ENCODE data around the gene RCAN2. TPM values are rescaled to one million over a fixed set of nuclear protein-coding genes. Genes with fewer than 3 reads are reported as not detected.

Gene RCAN2
- total RNA-seq, 2 donors from 2014 or later, result 3.6 to 7.0 TPM

DNA sequence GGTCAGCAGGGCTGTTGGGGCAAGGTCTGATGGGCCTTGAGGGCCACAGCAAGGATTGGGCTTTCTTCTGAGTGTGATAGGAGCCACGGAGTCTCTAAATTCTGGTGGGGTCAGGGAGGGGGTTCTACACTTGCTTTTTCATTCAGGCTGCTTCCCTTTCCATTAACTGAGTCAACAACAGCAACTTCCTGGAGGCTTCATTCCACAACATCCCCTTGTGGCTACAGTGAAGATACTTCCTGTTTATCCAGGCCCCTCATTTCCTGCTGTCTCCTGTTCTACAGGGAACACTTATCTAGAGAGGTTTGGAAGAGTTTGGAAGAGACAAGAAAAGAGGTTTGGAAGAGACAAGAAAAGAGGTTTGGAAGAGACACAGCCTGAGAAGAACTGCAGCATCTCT is 175.7 kb downstream of the RCAN2 start:
- Histone ChIP-seq H3K9me3 (no peaks in the 10 kb centered on the region), H3K36me3 (no peaks in the 10 kb centered on the region), H3K27me3 (no peaks in the 10 kb centered on the region), H3K27ac (no peak overlapping the region), H3K4me1 (no peaks in the 10 kb centered on the region), H3K4me3 (no peak overlapping the region), H3K9ac (ENCODE audit: low read depth in 2 of 2, low read length in 2 of 2) (no peak overlapping the region)
- intact Hi-C loops (cut with DNase I), result no loop called here
- TF ChIP-seq, protein P1, sequence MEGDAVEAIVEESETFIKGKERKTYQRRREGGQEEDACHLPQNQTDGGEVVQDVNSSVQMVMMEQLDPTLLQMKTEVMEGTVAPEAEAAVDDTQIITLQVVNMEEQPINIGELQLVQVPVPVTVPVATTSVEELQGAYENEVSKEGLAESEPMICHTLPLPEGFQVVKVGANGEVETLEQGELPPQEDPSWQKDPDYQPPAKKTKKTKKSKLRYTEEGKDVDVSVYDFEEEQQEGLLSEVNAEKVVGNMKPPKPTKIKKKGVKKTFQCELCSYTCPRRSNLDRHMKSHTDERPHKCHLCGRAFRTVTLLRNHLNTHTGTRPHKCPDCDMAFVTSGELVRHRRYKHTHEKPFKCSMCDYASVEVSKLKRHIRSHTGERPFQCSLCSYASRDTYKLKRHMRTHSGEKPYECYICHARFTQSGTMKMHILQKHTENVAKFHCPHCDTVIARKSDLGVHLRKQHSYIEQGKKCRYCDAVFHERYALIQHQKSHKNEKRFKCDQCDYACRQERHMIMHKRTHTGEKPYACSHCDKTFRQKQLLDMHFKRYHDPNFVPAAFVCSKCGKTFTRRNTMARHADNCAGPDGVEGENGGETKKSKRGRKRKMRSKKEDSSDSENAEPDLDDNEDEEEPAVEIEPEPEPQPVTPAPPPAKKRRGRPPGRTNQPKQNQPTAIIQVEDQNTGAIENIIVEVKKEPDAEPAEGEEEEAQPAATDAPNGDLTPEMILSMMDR (IDR thresholded peaks at IDR 0.05), result no peak
- DNase-seq, result no peak

DNA sequence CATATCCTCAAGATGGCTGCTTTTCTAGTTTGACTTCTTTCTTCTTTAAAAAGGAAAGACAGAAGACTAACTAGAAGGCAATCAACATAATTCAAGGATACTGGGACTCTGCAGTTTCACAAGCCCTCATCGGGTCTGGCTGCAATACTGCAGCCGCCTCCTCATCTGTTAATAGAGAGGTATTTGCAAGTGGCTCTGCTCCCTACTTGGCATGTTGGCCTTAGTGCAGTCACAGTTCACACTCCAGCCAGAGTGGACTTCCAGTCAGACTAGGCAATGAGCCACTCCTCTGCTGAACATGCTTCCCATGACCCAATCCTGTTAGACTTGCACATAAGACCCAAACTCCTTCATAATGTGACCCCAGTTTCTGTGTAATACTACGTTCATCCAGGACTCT is 178.6 kb downstream of the RCAN2 start:
- TF ChIP-seq, protein P1 (IDR thresholded peaks at IDR 0.05), result no peak

GRCh38 chr6:46310196-46310595 is 181.1 kb downstream of the RCAN2 start:
- no peak overlapping the region for H3K27ac ChIP-seq
- TF ChIP-seq, protein P1 (IDR thresholded peaks at IDR 0.05), result no peak
- H3K27me3 ChIP-seq, result no peaks in the 10 kb centered on the region
- no peak overlapping the region for H3K9ac ChIP-seq (ENCODE audit: low read depth in 2 of 2, low read length in 2 of 2)
- H3K4me3 ChIP-seq, result no peak overlapping the region
- intact Hi-C loops (cut with DNase I), result no loop called here
- DNase-seq, result no peak
- no peaks in the 10 kb centered on the region for H3K36me3 ChIP-seq
- H3K9me3 ChIP-seq, result no peaks in the 10 kb centered on the region
- no peaks in the 10 kb centered on the region for H3K4me1 ChIP-seq

More for the DNA sequence above, 178.6 kb downstream of the RCAN2 start:
- Histone ChIP-seq H3K9ac (ENCODE audit: low read depth in 2 of 2, low read length in 2 of 2) (no peak overlapping the region), H3K4me3 (no peak overlapping the region), H3K27me3 (no peaks in the 10 kb centered on the region), H3K27ac (no peak overlapping the region), H3K4me1 (no peaks in the 10 kb centered on the region), H3K36me3 (no peaks in the 10 kb centered on the region), H3K9me3 (no peaks in the 10 kb centered on the region)
- DNase-seq, result no peak
- intact Hi-C loops (cut with DNase I), result no loop called here

DNA sequence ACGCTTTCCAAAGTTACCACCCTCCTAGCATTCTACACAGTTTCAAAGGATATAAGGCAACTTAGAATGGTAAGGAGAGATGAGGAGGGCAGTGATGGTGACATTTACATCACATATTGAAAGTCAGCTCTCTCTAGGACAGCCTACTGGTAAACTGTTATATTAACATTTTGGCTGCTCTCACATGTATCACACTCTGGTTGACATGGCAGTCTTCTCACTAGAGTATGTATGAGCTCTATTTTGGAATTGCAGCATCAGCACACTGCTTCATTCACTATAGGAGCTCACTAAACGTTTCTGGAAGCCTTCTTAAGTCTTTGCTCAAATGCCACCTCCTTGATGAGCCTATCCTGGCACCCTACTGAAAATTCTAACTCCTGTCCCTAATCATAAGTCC is 184.8 kb downstream of the RCAN2 start:
- intact Hi-C loops (cut with DNase I), result no loop called here
- TF ChIP-seq, protein P1 (IDR thresholded peaks at IDR 0.05), result no peak
- H3K4me3 ChIP-seq, result no peak overlapping the region

DNA sequence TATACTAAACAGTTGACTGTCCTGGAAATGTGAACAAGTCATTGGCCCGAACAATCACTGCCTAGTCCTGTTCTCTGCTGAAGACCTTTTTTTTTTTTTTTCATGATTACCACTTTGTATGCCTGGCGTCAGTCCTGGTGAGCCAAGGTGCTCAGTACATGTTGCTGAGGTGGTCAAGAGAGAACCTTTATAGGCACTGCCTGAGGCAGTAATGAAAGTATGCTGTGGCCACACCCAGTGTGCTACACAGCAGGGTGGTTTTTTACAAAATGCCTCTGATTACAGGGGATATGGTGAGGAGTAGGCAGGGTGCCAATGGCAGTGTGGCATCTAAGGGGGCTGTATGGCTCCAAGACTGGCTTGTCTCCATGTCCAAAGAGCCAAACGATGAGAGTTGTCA is 185.4 kb downstream of the RCAN2 start:
- Histone ChIP-seq H3K9ac (ENCODE audit: low read depth in 2 of 2, low read length in 2 of 2) (no peak overlapping the region), H3K4me3 (no peak overlapping the region), H3K36me3 (no peaks in the 10 kb centered on the region), H3K27ac (no peak overlapping the region), H3K4me1 (no peaks in the 10 kb centered on the region), H3K9me3 (no peaks in the 10 kb centered on the region), H3K27me3 (no peaks in the 10 kb centered on the region)
- intact Hi-C loops (cut with DNase I), result no loop called here
- DNase-seq, result no peak
- TF ChIP-seq, protein P1 (IDR thresholded peaks at IDR 0.05), result no peak

More for the DNA sequence above, 184.8 kb downstream of the RCAN2 start:
- no peak overlapping the region for H3K9ac ChIP-seq (ENCODE audit: low read depth in 2 of 2, low read length in 2 of 2)
- no peaks in the 10 kb centered on the region for H3K27me3 ChIP-seq
- no peaks in the 10 kb centered on the region for H3K36me3 ChIP-seq
- no peaks in the 10 kb centered on the region for H3K9me3 ChIP-seq
- no peaks in the 10 kb centered on the region for H3K4me1 ChIP-seq
- DNase-seq, result no peak
- H3K27ac ChIP-seq, result no peak overlapping the region

DNA sequence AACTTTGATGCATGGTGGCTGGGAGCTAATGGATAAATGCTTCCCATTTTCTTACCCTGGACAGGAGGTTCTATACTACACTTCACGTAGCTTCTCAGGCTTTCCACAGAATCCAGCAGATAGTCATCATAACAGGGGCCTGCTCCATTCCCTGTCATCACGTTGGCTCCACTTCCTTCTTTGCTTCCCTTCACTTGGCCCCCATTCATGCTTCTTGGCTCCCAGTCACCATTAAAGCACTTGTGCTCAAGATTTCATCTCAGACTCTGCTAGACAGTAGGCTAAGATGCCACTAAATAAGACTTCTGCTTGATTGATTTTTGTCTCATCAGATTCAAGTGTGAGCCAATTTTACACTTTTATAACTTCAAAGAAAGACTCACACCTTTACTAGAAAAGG is 186.0 kb downstream of the RCAN2 start:
- H3K27ac ChIP-seq, result no peak overlapping the region
- no peaks in the 10 kb centered on the region for H3K36me3 ChIP-seq
- H3K4me3 ChIP-seq, result no peak overlapping the region
- no peak for DNase-seq
- no peaks in the 10 kb centered on the region for H3K4me1 ChIP-seq
- H3K27me3 ChIP-seq, result no peaks in the 10 kb centered on the region
- intact Hi-C loops (cut with DNase I), result no loop called here
- TF ChIP-seq, protein P1 (IDR thresholded peaks at IDR 0.05), result no peak
- H3K9me3 ChIP-seq, result no peaks in the 10 kb centered on the region
- no peak overlapping the region for H3K9ac ChIP-seq (ENCODE audit: low read depth in 2 of 2, low read length in 2 of 2)
